Dedifferentiated amniotic fluid mesenchymal stem cell (primary cell): Measurements from ENCODE around the gene SPOCK1.
"Not testable (repeated sequence)": the region's sequence is repeated elsewhere in the genome, so short reads cannot be mapped to it uniquely, and the experiment has no call there.

ENCODE experiments used
- DNase-seq: peaks from one replicate; pipeline ENCODE4 v3.0.0-alpha.2; 2016; ENCODE audit errors: extremely low spot score

Gene SPOCK1

GRCh38 chr5:137395011-137395755 lies 103.9 kb downstream of the SPOCK1 start:
- DNase-seq: no peak

GRCh38 chr5:137394380-137394779 lies 104.7 kb downstream of the SPOCK1 start:
- DNase-seq: no peak

GRCh38 chr5:137393196-137393993 lies 105.7 kb downstream of the SPOCK1 start:
- DNase-seq: no peak

GRCh38 chr5:137392261-137392660 lies 106.9 kb downstream of the SPOCK1 start:
- DNase-seq: no peak

- not testable (repeated sequence) for DNase-seq
These were observed 108.1 kb downstream of the SPOCK1 start for GRCh38 chr5:137391044-137391443.

GRCh38 chr5:137389042-137389441 lies 110.1 kb downstream of the SPOCK1 start:
- no peak for DNase-seq

GRCh38 chr5:137385064-137385463 lies 114.1 kb downstream of the SPOCK1 start:
- no peak for DNase-seq

GRCh38 chr5:137383909-137384308 lies 115.2 kb downstream of the SPOCK1 start:
- DNase-seq: no peak

- no peak for DNase-seq
These were observed 117.6 kb downstream of the SPOCK1 start for GRCh38 chr5:137381555-137381954.

- DNase-seq: no peak
These were observed 119.4 kb downstream of the SPOCK1 start for GRCh38 chr5:137379555-137380286.

GRCh38 chr5:137375741-137376526 lies 123.2 kb downstream of the SPOCK1 start:
- DNase-seq: no peak

GRCh38 chr5:137374110-137374714 lies 124.9 kb downstream of the SPOCK1 start:
- DNase-seq: no peak

- DNase-seq: no peak
These were observed 126.4 kb downstream of the SPOCK1 start for GRCh38 chr5:137372773-137373160.

- no peak for DNase-seq
These were observed 126.9 kb downstream of the SPOCK1 start for GRCh38 chr5:137372016-137372772.

- DNase-seq: peak; percentile 31
These were observed 128.7 kb downstream of the SPOCK1 start for GRCh38 chr5:137370096-137371071.

GRCh38 chr5:137368651-137369050 lies 130.5 kb downstream of the SPOCK1 start:
- no peak for DNase-seq

- DNase-seq: no peak
These were observed 131.2 kb downstream of the SPOCK1 start for GRCh38 chr5:137367951-137368350.

- no peak for DNase-seq
These were observed 132.6 kb downstream of the SPOCK1 start for GRCh38 chr5:137366526-137366925.
